ENCODE data around the gene CCL4L2. TPM values are rescaled to one million over a fixed set of nuclear protein-coding genes. Genes with fewer than 3 reads are reported as not detected.

The CCL4L2 gene
- total and polyA plus RNA-seq, 8 donors = 0.25 to 4.3 (median 2.1) TPM; not detected in 4

Small RNA genes within 50 kb of the gene (small RNA-seq; reads per million reads assigned to genes)
- gene AC243829.3 = 0 reads per million in 4 donors
- 0 reads per million in 4 donors for gene AC243829.6

Other genes starting within 250 kb of the CCL4L2 start
- gene CCL16, start 229.6 kb upstream of the CCL4L2 start, total RNA-seq = under 1 TPM in 1 of 5 donors, not detected in 4; 0.72 TPM
- under 1 TPM in 1 of 3 donors, not detected in 2; 0.15 TPM for gene CCL16, start 229.6 kb upstream of the CCL4L2 start, polyA plus RNA-seq
- 1 to 10 TPM in 4 of 5 donors, under 1 TPM in 1; 0.58 to 8.4 (median 2.2) TPM for gene CCL14, start 224.3 kb upstream of the CCL4L2 start, total RNA-seq
- gene CCL14, start 224.3 kb upstream of the CCL4L2 start, polyA plus RNA-seq = 10 to 100 TPM in 2 of 3 donors, 1 to 10 TPM in 1; 2.9 to 80.3 (median 19.6) TPM
- gene CCL15, start 209.5 kb upstream of the CCL4L2 start, total RNA-seq = 1 to 10 TPM in 1 of 5 donors, not detected in 4; 1.2 TPM
- not detected for gene CCL15, start 209.5 kb upstream of the CCL4L2 start, polyA plus RNA-seq
- gene CCL23, start 193.1 kb upstream of the CCL4L2 start, total RNA-seq = 1 to 10 TPM in 1 of 5 donors, not detected in 4; 1.4 TPM
- 1 to 10 TPM in 1 of 3 donors, not detected in 2; 4.8 TPM for gene CCL23, start 193.1 kb upstream of the CCL4L2 start, polyA plus RNA-seq
- 1 to 10 TPM in 1 of 5 donors, not detected in 4; 4.0 TPM for gene CCL18, start 146.8 kb upstream of the CCL4L2 start, total RNA-seq
- 10 to 100 TPM in 1 of 3 donors, under 1 TPM in 2; 0.87 to 12.2 (median 0.92) TPM for gene CCL18, start 146.8 kb upstream of the CCL4L2 start, polyA plus RNA-seq
- 1 to 10 TPM in 2 of 5 donors, not detected in 3; 2.9 to 7.2 TPM for gene CCL3, start 120.9 kb upstream of the CCL4L2 start, total RNA-seq
- 10 to 100 TPM in 1 of 3 donors, 1 to 10 TPM in 2; 2.0 to 19.1 (median 2.9) TPM for gene CCL3, start 120.9 kb upstream of the CCL4L2 start, polyA plus RNA-seq
- gene CCL4, start 107.2 kb upstream of the CCL4L2 start, total RNA-seq = 10 to 100 TPM in 1 of 5 donors, 1 to 10 TPM in 2, not detected in 2; 1.8 to 10.7 (median 9.3) TPM
- gene CCL4, start 107.2 kb upstream of the CCL4L2 start, polyA plus RNA-seq = 1 to 10 TPM; 1.6 to 8.1 (median 8.1) TPM
- gene TBC1D3B, start 34.4 kb upstream of the CCL4L2 start, total RNA-seq = 1 to 10 TPM in 2 of 5 donors, not detected in 3; 1.5 to 1.7 TPM
- 1 to 10 TPM in 1 of 3 donors, under 1 TPM in 1, not detected in 1; 0.81 to 4.6 TPM for gene TBC1D3B, start 34.4 kb upstream of the CCL4L2 start, polyA plus RNA-seq
- gene CCL3L1, start 14.3 kb upstream of the CCL4L2 start, total RNA-seq = 10 to 100 TPM in 1 of 5 donors, not detected in 4; 34.4 TPM
- 1 to 10 TPM in 2 of 3 donors, under 1 TPM in 1; 0.30 to 2.7 (median 1.2) TPM for gene CCL3L1, start 14.3 kb upstream of the CCL4L2 start, polyA plus RNA-seq
- 1 to 10 TPM in 1 of 5 donors, not detected in 4; 5.8 TPM for gene TBC1D3I, start 53.5 kb downstream of the CCL4L2 start, total RNA-seq
- under 1 TPM in 1 of 3 donors, not detected in 2; 0.65 TPM for gene TBC1D3I, start 53.5 kb downstream of the CCL4L2 start, polyA plus RNA-seq
- not detected for gene TBC1D3G, start 112.8 kb downstream of the CCL4L2 start, total RNA-seq
- 1 to 10 TPM in 1 of 3 donors, under 1 TPM in 1, not detected in 1; 0.61 to 4.1 TPM for gene TBC1D3G, start 112.8 kb downstream of the CCL4L2 start, polyA plus RNA-seq
- gene TBC1D3H, start 177.4 kb downstream of the CCL4L2 start, total RNA-seq = not detected
- 1 to 10 TPM in 1 of 3 donors, under 1 TPM in 1, not detected in 1; 0.61 to 6.1 TPM for gene TBC1D3H, start 177.4 kb downstream of the CCL4L2 start, polyA plus RNA-seq

All from stomach (tissue), 8 donors.